HEK293 (cell line): ENCODE data around the gene ELMO1.

ENCODE experiments used
- CTCF ChIA-PET: fragments of 350-600 bp; formaldehyde crosslinking; extraction: SDS; loops from one replicate; lab custom pipeline; 2021; ENCODE audit warnings: antibody characterized with exemption; lab: Yijun Ruan, JAX
- POLR2A ChIA-PET: fragments of 300-600 bp; formaldehyde crosslinking; extraction: SDS; loops from one replicate; lab custom pipeline; 2020; ENCODE audit warnings: antibody characterized with exemption, inconsistent platforms; lab: Yijun Ruan, JAX
- H3K27ac ChIP-seq: fragments of 200-500 bp; sonication (Bioruptor generic); 2 replicates; pipeline ENCODE4 v1.5.1; 2014; ENCODE audit warnings: low read depth, low read length, control low read depth, inconsistent platforms; ENCODE audit errors: extremely low read depth
- H3K36me3 ChIP-seq, 2 experiments: fragments of 200-500 bp in 1 of 2; sonication (Bioruptor generic) in 1 of 2; 1 replicate in 1 of 2; 2 replicates in 1 of 2; pipeline ENCODE4 v1.5.1; 2014 to 2017; ENCODE audit warnings: inconsistent platforms in 2 of 2, low read length in 2 of 2; ENCODE audit not compliant: control insufficient read depth in 2 of 2, insufficient read depth in 1 of 2
- H3K4me1 ChIP-seq: fragments of 200-500 bp; sonication (Bioruptor generic); 2 replicates; pipeline ENCODE4 v1.5.1; 2014; ENCODE audit warnings: mild to moderate bottlenecking, low read length, inconsistent platforms; ENCODE audit not compliant: control insufficient read depth, insufficient read depth
- H3K4me3 ChIP-seq: 2 replicates; pipeline ENCODE4 v1.5.1; 2011; ENCODE audit warnings: low read depth, mild to moderate bottlenecking, control low read depth, low read length, moderate library complexity
- H3K9me3 ChIP-seq: fragments of 200-500 bp; sonication (Bioruptor generic); 2 replicates; pipeline ENCODE4 v1.5.1; 2014; ENCODE audit warnings: low read depth, low read length, inconsistent platforms; ENCODE audit not compliant: control insufficient read depth, insufficient read depth
- GLIS2 ChIP-seq: fragments of 450-650 bp; formaldehyde crosslinking; IDR thresholded peaks from 2 replicates; pipeline ENCODE4 v1.5.1; 2016; ENCODE audit warnings: missing biosample characterization, missing genetic modification characterization
- KLF10 ChIP-seq: fragments of 450-650 bp; IDR thresholded peaks from 2 replicates; pipeline ENCODE4 v1.5.1; 2018; ENCODE audit warnings: missing biosample characterization, mild to moderate bottlenecking, missing genetic modification characterization
- PRDM1 ChIP-seq: fragments of 450-650 bp; formaldehyde crosslinking; IDR thresholded peaks from 2 replicates; pipeline ENCODE4; 2016; ENCODE audit warnings: missing biosample characterization, missing genetic modification characterization
- SCRT1 ChIP-seq: fragments of 450-650 bp; formaldehyde crosslinking; IDR thresholded peaks from 2 replicates; pipeline ENCODE4 v1.5.1; 2016; ENCODE audit warnings: missing biosample characterization, missing genetic modification characterization, borderline replicate concordance
- SP3 ChIP-seq: fragments of 450-650 bp; formaldehyde crosslinking; IDR thresholded peaks from 2 replicates; pipeline ENCODE4 v1.5.1; 2016; ENCODE audit warnings: missing biosample characterization, missing genetic modification characterization
- WT1 ChIP-seq: fragments of 450-650 bp; formaldehyde crosslinking; IDR thresholded peaks from 2 replicates; pipeline ENCODE4 v1.5.1; 2016; ENCODE audit warnings: missing biosample characterization, missing genetic modification characterization
- ZNF146 ChIP-seq: fragments of 450-650 bp; formaldehyde crosslinking; IDR thresholded peaks from 2 replicates; pipeline ENCODE4 v1.5.1; 2016; ENCODE audit warnings: missing biosample characterization, missing genetic modification characterization
- ZNF157 ChIP-seq: fragments of 450-650 bp; formaldehyde crosslinking; IDR thresholded peaks from 2 replicates; pipeline ENCODE4 v1.5.1; 2016; ENCODE audit warnings: missing biosample characterization, missing genetic modification characterization
- ZNF175 ChIP-seq: fragments of 450-650 bp; formaldehyde crosslinking; IDR thresholded peaks from 2 replicates; pipeline ENCODE4 v1.5.1; 2016; ENCODE audit warnings: missing biosample characterization, missing genetic modification characterization
- ZNF184 ChIP-seq: fragments of 450-650 bp; IDR thresholded peaks from 2 replicates; pipeline ENCODE4 v1.5.1; 2018; ENCODE audit warnings: missing biosample characterization, mild to moderate bottlenecking, missing genetic modification characterization
- ZNF211 ChIP-seq: fragments of 450-650 bp; formaldehyde crosslinking; IDR thresholded peaks from 2 replicates; pipeline ENCODE4 v1.5.1; 2016; ENCODE audit warnings: low read depth, missing biosample characterization, missing genetic modification characterization
- ZNF23 ChIP-seq: fragments of 450-650 bp; formaldehyde crosslinking; IDR thresholded peaks from 2 replicates; pipeline ENCODE4 v1.5.1; 2016; ENCODE audit warnings: missing biosample characterization, missing genetic modification characterization, borderline replicate concordance
- ZNF24 ChIP-seq: fragments of 450-650 bp; formaldehyde crosslinking; IDR thresholded peaks from 2 replicates; pipeline ENCODE4 v1.5.1; 2016; ENCODE audit warnings: missing biosample characterization, missing genetic modification characterization
- ZNF354C ChIP-seq: fragments of 450-650 bp; formaldehyde crosslinking; IDR thresholded peaks from 2 replicates; pipeline ENCODE4 v1.5.1; 2016; ENCODE audit warnings: missing biosample characterization, missing genetic modification characterization, low read depth, borderline replicate concordance
- ZNF423 ChIP-seq: fragments of 450-650 bp; formaldehyde crosslinking; IDR thresholded peaks from 2 replicates; pipeline ENCODE4 v1.5.1; 2016; ENCODE audit warnings: missing biosample characterization, missing genetic modification characterization
- ZNF473 ChIP-seq: fragments of 450-650 bp; formaldehyde crosslinking; IDR thresholded peaks from 2 replicates; pipeline ENCODE4 v1.5.1; 2017; ENCODE audit warnings: missing biosample characterization, missing genetic modification characterization
- ZNF560 ChIP-seq: fragments of 450-650 bp; formaldehyde crosslinking; IDR thresholded peaks from 2 replicates; pipeline ENCODE4 v1.5.1; 2017; ENCODE audit warnings: missing biosample characterization, missing genetic modification characterization, borderline replicate concordance
- ZNF701 ChIP-seq: fragments of 450-650 bp; formaldehyde crosslinking; IDR thresholded peaks from 2 replicates; pipeline ENCODE4 v1.5.1; 2016; ENCODE audit warnings: missing biosample characterization, missing genetic modification characterization
- ZNF707 ChIP-seq: fragments of 450-650 bp; formaldehyde crosslinking; IDR thresholded peaks from 2 replicates; pipeline ENCODE4 v1.5.1; 2016; ENCODE audit warnings: missing biosample characterization, missing genetic modification characterization
- ZNF76 ChIP-seq: fragments of 450-650 bp; formaldehyde crosslinking; IDR thresholded peaks from 2 replicates; pipeline ENCODE4; 2016; ENCODE audit warnings: low read depth, missing biosample characterization, missing genetic modification characterization, borderline replicate concordance
- ZNF791 ChIP-seq: fragments of 450-650 bp; formaldehyde crosslinking; IDR thresholded peaks from 2 replicates; pipeline ENCODE4 v1.5.1; 2016; ENCODE audit warnings: missing biosample characterization, missing genetic modification characterization
- ZSCAN16 ChIP-seq: fragments of 450-650 bp; formaldehyde crosslinking; IDR thresholded peaks from 2 replicates; pipeline ENCODE4 v1.5.1; 2016; ENCODE audit warnings: missing biosample characterization, missing genetic modification characterization
- ZXDB ChIP-seq: fragments of 450-650 bp; formaldehyde crosslinking; IDR thresholded peaks from 2 replicates; pipeline ENCODE4 v1.5.1; 2016; ENCODE audit warnings: missing biosample characterization, missing genetic modification characterization
- TF ChIP-seq, protein P1 (sequence below): IDR thresholded peaks from 2 replicates; pipeline ENCODE4 v1.6.1; 2011; ENCODE audit warnings: mild to moderate bottlenecking, low read depth, low read length, borderline replicate concordance
- TF ChIP-seq, protein P2 (sequence below): fragments of 450-650 bp; formaldehyde crosslinking; IDR thresholded peaks from 2 replicates; pipeline ENCODE4 v1.5.1; 2016; ENCODE audit warnings: missing biosample characterization, missing genetic modification characterization
- TF ChIP-seq, protein P3 (sequence below): fragments of 450-650 bp; formaldehyde crosslinking; IDR thresholded peaks from 2 replicates; pipeline ENCODE4 v1.5.1; 2016; ENCODE audit warnings: missing biosample characterization, missing genetic modification characterization
- TF ChIP-seq, protein P4 (sequence below): fragments of 450-650 bp; formaldehyde crosslinking; IDR thresholded peaks from 2 replicates; pipeline ENCODE4 v1.5.1; 2017; ENCODE audit warnings: missing biosample characterization, missing genetic modification characterization
- TF ChIP-seq, protein P5 (sequence below): fragments of 450-650 bp; formaldehyde crosslinking; IDR thresholded peaks from 2 replicates; pipeline ENCODE4 v1.5.1; 2017; ENCODE audit warnings: missing biosample characterization, missing genetic modification characterization
- TF ChIP-seq, protein P6 (sequence below): sonication (generic); formaldehyde crosslinking; IDR thresholded peaks from 2 replicates; pipeline ENCODE4 v1.8.1; 2022; ENCODE audit warnings: mild to moderate bottlenecking, moderate library complexity, missing genetic modification reagents
- TF ChIP-seq, protein P7 (sequence below): fragments of 450-650 bp; formaldehyde crosslinking; IDR thresholded peaks from 2 replicates; pipeline ENCODE4; 2016; ENCODE audit warnings: missing biosample characterization, missing genetic modification characterization

The ELMO1 gene

DNA sequence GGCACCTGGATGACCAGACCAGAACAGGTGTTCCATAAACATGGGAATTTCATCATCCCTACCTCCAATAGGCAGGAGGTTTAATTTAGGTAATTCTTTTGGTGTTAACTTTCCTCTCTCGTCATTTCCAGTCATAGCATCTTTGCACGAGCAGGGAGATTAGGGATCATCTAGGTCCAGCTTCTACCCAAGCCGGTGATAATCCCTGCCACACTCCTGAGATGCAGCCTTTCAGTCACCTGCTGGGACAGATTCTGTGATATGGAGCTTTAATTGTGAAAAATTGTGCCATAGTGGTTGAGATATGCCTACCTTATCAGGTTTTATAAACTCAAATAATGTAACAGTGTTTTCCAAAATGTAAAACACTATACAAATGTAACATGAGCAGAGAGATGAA is 532.5 kb downstream of the ELMO1 start:
- POLR2A ChIA-PET = no interaction called here
- Histone ChIP-seq H3K27ac (no peak overlapping the region), H3K9me3 (no peaks in the 10 kb centered on the region), H3K36me3 (no peaks in the 10 kb centered on the region)
- TF ChIP-seq, protein P1, sequence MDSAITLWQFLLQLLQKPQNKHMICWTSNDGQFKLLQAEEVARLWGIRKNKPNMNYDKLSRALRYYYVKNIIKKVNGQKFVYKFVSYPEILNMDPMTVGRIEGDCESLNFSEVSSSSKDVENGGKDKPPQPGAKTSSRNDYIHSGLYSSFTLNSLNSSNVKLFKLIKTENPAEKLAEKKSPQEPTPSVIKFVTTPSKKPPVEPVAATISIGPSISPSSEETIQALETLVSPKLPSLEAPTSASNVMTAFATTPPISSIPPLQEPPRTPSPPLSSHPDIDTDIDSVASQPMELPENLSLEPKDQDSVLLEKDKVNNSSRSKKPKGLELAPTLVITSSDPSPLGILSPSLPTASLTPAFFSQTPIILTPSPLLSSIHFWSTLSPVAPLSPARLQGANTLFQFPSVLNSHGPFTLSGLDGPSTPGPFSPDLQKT = no peak
- TF ChIP-seq ZXDB (no peak), ZNF175 (no peak), PRDM1 (tag by site-specific recombination) (no peak), WT1 (no peak), ZNF184 (tag by site-specific recombination) (no peak), ZNF791 (tag by site-specific recombination) (no peak), ZNF76 (tag by site-specific recombination) (no peak), ZSCAN16 (tag by site-specific recombination) (no peak), ZNF211 (tag by site-specific recombination) (no peak), ZNF146 (tag by site-specific recombination) (no peak), ZNF354C (tag by site-specific recombination) (no peak), KLF10 (tag by site-specific recombination) (no peak), SP3 (no peak), ZNF24 (tag by site-specific recombination) (no peak)
- TF ChIP-seq, protein P2, sequence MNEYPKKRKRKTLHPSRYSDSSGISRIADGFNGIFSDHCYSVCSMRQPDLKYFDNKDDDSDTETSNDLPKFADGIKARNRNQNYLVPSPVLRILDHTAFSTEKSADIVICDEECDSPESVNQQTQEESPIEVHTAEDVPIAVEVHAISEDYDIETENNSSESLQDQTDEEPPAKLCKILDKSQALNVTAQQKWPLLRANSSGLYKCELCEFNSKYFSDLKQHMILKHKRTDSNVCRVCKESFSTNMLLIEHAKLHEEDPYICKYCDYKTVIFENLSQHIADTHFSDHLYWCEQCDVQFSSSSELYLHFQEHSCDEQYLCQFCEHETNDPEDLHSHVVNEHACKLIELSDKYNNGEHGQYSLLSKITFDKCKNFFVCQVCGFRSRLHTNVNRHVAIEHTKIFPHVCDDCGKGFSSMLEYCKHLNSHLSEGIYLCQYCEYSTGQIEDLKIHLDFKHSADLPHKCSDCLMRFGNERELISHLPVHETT (tag by site-specific recombination) = no peak
- TF ChIP-seq, protein P3, sequence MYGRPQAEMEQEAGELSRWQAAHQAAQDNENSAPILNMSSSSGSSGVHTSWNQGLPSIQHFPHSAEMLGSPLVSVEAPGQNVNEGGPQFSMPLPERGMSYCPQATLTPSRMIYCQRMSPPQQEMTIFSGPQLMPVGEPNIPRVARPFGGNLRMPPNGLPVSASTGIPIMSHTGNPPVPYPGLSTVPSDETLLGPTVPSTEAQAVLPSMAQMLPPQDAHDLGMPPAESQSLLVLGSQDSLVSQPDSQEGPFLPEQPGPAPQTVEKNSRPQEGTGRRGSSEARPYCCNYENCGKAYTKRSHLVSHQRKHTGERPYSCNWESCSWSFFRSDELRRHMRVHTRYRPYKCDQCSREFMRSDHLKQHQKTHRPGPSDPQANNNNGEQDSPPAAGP = no peak
- TF ChIP-seq, all 188 proteins: peak for 0
- CTCF ChIA-PET = no interaction called here
- no peaks in the 10 kb centered on the region for H3K4me1 ChIP-seq
- H3K4me3 ChIP-seq = no peak overlapping the region

DNA sequence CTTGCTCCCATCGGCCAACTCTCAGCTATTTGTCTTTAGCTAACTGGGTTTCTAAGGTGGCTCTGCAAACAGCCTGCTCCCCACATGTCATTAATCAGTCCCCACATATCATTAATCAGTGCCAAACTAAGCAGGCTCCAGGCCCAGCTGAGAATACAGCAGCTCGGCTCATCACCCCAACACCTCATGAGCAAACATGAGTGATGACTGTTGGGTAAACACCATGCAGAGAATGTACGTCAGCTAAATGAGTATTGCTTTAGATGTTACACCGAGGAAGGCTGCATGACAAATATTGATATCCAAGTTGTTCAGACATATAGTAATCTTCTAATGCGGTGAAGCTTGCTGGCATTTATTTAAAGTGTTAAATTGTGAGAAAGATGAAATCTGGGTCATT is 536.9 kb downstream of the ELMO1 start:
- ChIA-PET POLR2A (no interaction called here), CTCF (interaction anchor here (1.0 kb wide), 1 partner anchor 287 kb away, joined by 3 read pairs; no protein-coding TSS in a partner anchor)
- no peak overlapping the region for H3K4me3 ChIP-seq
- no peaks in the 10 kb centered on the region for H3K4me1 ChIP-seq
- no peaks in the 10 kb centered on the region for H3K9me3 ChIP-seq
- no peaks in the 10 kb centered on the region for H3K36me3 ChIP-seq
- H3K27ac ChIP-seq = no peak overlapping the region
- TF ChIP-seq ZNF701 (tag by site-specific recombination) (no peak), ZNF707 (no peak), ZNF184 (tag by site-specific recombination) (no peak), ZNF423 (no peak), ZNF23 (tag by site-specific recombination) (no peak), ZNF157 (tag by site-specific recombination) (no peak), ZNF560 (no peak), SCRT1 (no peak), GLIS2 (tag by site-specific recombination) (no peak), ZNF473 (tag by site-specific recombination) (no peak)
- TF ChIP-seq, protein P4, sequence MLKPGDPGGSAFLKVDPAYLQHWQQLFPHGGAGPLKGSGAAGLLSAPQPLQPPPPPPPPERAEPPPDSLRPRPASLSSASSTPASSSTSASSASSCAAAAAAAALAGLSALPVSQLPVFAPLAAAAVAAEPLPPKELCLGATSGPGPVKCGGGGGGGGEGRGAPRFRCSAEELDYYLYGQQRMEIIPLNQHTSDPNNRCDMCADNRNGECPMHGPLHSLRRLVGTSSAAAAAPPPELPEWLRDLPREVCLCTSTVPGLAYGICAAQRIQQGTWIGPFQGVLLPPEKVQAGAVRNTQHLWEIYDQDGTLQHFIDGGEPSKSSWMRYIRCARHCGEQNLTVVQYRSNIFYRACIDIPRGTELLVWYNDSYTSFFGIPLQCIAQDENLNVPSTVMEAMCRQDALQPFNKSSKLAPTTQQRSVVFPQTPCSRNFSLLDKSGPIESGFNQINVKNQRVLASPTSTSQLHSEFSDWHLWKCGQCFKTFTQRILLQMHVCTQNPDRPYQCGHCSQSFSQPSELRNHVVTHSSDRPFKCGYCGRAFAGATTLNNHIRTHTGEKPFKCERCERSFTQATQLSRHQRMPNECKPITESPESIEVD (tag by site-specific recombination) = no peak
- TF ChIP-seq, protein P5, sequence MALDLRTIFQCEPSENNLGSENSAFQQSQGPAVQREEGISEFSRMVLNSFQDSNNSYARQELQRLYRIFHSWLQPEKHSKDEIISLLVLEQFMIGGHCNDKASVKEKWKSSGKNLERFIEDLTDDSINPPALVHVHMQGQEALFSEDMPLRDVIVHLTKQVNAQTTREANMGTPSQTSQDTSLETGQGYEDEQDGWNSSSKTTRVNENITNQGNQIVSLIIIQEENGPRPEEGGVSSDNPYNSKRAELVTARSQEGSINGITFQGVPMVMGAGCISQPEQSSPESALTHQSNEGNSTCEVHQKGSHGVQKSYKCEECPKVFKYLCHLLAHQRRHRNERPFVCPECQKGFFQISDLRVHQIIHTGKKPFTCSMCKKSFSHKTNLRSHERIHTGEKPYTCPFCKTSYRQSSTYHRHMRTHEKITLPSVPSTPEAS (tag by site-specific recombination) = no peak
- TF ChIP-seq, protein P6, sequence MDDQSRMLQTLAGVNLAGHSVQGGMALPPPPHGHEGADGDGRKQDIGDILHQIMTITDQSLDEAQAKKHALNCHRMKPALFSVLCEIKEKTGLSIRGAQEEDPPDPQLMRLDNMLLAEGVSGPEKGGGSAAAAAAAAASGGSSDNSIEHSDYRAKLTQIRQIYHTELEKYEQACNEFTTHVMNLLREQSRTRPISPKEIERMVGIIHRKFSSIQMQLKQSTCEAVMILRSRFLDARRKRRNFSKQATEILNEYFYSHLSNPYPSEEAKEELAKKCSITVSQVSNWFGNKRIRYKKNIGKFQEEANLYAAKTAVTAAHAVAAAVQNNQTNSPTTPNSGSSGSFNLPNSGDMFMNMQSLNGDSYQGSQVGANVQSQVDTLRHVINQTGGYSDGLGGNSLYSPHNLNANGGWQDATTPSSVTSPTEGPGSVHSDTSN (CRISPR knock-in tag) = no peak
- TF ChIP-seq, protein P7, sequence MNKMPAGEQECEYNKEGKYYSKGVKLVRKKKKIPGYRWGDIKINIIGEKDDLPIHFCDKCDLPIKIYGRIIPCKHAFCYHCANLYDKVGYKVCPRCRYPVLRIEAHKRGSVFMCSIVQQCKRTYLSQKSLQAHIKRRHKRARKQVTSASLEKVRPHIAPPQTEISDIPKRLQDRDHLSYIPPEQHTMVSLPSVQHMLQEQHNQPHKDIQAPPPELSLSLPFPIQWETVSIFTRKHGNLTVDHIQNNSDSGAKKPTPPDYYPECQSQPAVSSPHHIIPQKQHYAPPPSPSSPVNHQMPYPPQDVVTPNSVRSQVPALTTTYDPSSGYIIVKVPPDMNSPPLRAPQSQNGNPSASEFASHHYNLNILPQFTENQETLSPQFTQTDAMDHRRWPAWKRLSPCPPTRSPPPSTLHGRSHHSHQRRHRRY (tag by site-specific recombination) = no peak
